Fibroblast of lung (primary cell): ENCODE data around the gene FRY. TPM values are rescaled to one million over a fixed set of nuclear protein-coding genes. Genes with fewer than 3 reads are reported as not detected.

Experiments
- DNase-seq, 2 donors: peaks; one replicate each; pipeline versions ENCODE4 v3.0.0 to v3.0.0-alpha.2; 2010; ENCODE audit warnings: low read depth in 2 of 2
- H2AFZ ChIP-seq: 2 replicates; pipeline ENCODE4 v1.5.1; 2012; ENCODE audit warnings: low read length, control low read depth, inconsistent platforms
- H3K27ac ChIP-seq: 2 replicates; pipeline ENCODE4 v1.5.1; 2011; ENCODE audit warnings: low read length, control low read depth; ENCODE audit not compliant: insufficient read depth
- H3K27me3 ChIP-seq: 2 replicates; pipeline ENCODE4 v1.5.1; 2011; ENCODE audit warnings: mild to moderate bottlenecking, low read length; ENCODE audit not compliant: control insufficient read depth, insufficient read depth
- H3K36me3 ChIP-seq: 2 replicates; pipeline ENCODE4 v1.5.1; 2011; ENCODE audit warnings: low read length; ENCODE audit not compliant: control insufficient read depth, insufficient read depth
- H3K4me1 ChIP-seq: 2 replicates; pipeline ENCODE4 v1.5.1; 2011; ENCODE audit warnings: low read length; ENCODE audit not compliant: control insufficient read depth, insufficient read depth; ENCODE audit errors: extremely low read depth
- H3K4me2 ChIP-seq: 2 replicates; pipeline ENCODE4 v1.5.1; 2011; ENCODE audit warnings: low read length, control low read depth; ENCODE audit not compliant: insufficient read depth; ENCODE audit errors: extremely low read depth
- H3K4me3 ChIP-seq, 4 experiments: fragments of 200-600 bp in 1 of 4; sonication (generic) in 1 of 4; replicated peaks in 1 of 4; 2 replicates each; pipeline ENCODE4 v1.5.1; 2011 to 2016; ENCODE audit warnings: low read length in 4 of 4, low read depth in 3 of 4, mild to moderate bottlenecking in 3 of 4, control low read depth in 2 of 4, inconsistent platforms in 1 of 4, mixed read lengths in 1 of 4; ENCODE audit not compliant: insufficient read depth in 1 of 4; ENCODE audit errors: control extremely low read depth in 1 of 4
- H3K79me2 ChIP-seq: 2 replicates; pipeline ENCODE4 v1.5.1; 2012; ENCODE audit warnings: mild to moderate bottlenecking, low read length, inconsistent platforms; ENCODE audit not compliant: control insufficient read depth, insufficient read depth
- H3K9ac ChIP-seq: 2 replicates; pipeline ENCODE4 v1.5.1; 2011; ENCODE audit warnings: mild to moderate bottlenecking, low read length, control low read depth; ENCODE audit not compliant: insufficient read depth
- H3K9me3 ChIP-seq: 2 replicates; pipeline ENCODE4 v1.5.1; 2012; ENCODE audit warnings: low read depth, low read length; ENCODE audit not compliant: control insufficient read depth, insufficient read depth
- H4K20me1 ChIP-seq: 2 replicates; pipeline ENCODE4 v1.5.1; 2011; ENCODE audit warnings: low read length; ENCODE audit not compliant: control insufficient read depth, insufficient read depth; ENCODE audit errors: extremely low read depth
- EZH2 ChIP-seq: IDR thresholded peaks from 2 replicates; pipeline ENCODE4 v1.5.1; 2012; ENCODE audit warnings: low read length, control low read depth, mild to moderate bottlenecking; ENCODE audit errors: missing control alignments
- polyA plus RNA-seq, 2 donors: library from polyadenylated mRNA; depleted of rRNA in 1 of 2; stranded (reverse) in 1 of 2; unstranded in 1 of 2; fragments of >200 nt; gene quantifications; 2 replicates each; pipeline ENCODE4 v1.2.1, GENCODE V29; 2011 to 2012; ENCODE audit warnings: missing spikeins in 1 of 2
- total RNA-seq: library from RNA; depleted of rRNA; stranded (reverse); fragments of >200 nt; gene quantifications from 2 replicates; pipeline ENCODE4 v1.2.1, GENCODE V29; 2014
- TF ChIP-seq, protein P1 (sequence below), 2 donors: IDR thresholded peaks in 1 of 2; conservative IDR thresholded peaks in 1 of 2; 1 replicate in 1 of 2; 2 replicates in 1 of 2; pipeline ENCODE4 v1.5.1; 2011 to 2012; ENCODE audit warnings: low read length in 2 of 2, control low read depth in 1 of 2, inconsistent platforms in 1 of 2, low read depth in 1 of 2, mild to moderate bottlenecking in 1 of 2

FRY gene
- total and polyA plus RNA-seq, 2 donors (not counting 1 experiment from before 2014, with no cell fraction given) = 8.8 to 18.3 TPM

DNA sequence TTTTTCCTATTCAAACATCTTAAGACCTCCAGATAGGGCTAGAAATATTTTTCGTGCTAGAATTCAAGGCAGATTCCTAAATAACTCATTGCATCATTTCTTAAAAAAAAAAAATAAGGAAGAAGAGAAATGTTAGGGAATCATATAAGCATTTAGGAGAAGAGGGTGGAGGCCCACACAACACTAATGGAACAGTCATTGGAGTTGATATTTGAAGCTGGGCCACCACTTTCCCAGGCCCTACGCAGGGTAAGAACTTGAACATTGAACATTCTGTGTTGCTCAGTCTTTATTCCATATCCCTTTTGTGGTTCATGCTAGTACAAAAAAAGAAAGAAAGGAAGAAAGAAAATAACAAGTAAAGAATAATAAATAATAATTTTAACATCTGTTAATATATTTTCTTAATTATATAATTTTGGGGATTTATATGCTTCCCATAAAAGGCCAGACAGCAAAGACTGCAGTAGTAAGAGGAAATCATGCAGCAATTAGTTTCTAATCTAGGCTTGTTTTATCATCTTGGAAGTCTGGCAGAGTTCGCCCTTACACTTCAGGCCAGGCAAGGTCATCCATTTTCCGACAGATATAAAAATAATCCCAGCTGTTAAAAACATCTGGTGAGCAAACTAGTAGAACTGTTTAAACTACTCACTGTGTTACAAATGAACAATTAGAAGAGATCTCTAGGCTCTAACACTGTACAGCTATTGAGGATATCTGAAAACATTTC lies 127.7 kb downstream of the FRY start:
- Histone ChIP-seq H3K79me2 (no peaks in the 10 kb centered on the region), H3K36me3 (no peaks in the 10 kb centered on the region), H3K4me3 (no peak overlapping the region), H3K9ac (no peak overlapping the region), H4K20me1 (no peaks in the 10 kb centered on the region), H2AFZ (no peak overlapping the region), H3K27ac (no peak overlapping the region), H3K4me1 (peaks cover 2% of the 10 kb centered on the region), H3K4me2 (no peak overlapping the region), H3K27me3 (no peaks in the 10 kb centered on the region), H3K9me3 (no peaks in the 10 kb centered on the region)
- TF ChIP-seq EZH2 = no peak
- TF ChIP-seq, protein P1, sequence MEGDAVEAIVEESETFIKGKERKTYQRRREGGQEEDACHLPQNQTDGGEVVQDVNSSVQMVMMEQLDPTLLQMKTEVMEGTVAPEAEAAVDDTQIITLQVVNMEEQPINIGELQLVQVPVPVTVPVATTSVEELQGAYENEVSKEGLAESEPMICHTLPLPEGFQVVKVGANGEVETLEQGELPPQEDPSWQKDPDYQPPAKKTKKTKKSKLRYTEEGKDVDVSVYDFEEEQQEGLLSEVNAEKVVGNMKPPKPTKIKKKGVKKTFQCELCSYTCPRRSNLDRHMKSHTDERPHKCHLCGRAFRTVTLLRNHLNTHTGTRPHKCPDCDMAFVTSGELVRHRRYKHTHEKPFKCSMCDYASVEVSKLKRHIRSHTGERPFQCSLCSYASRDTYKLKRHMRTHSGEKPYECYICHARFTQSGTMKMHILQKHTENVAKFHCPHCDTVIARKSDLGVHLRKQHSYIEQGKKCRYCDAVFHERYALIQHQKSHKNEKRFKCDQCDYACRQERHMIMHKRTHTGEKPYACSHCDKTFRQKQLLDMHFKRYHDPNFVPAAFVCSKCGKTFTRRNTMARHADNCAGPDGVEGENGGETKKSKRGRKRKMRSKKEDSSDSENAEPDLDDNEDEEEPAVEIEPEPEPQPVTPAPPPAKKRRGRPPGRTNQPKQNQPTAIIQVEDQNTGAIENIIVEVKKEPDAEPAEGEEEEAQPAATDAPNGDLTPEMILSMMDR (conservative IDR thresholded peaks at IDR 0.05 in 1 of 2, IDR thresholded peaks at IDR 0.05 in 1 of 2; ENCODE audit: low read depth in 1 of 2, low read length in 2 of 2) = no peak
- peak in 1 of 2 donors; percentile 74 for DNase-seq

DNA sequence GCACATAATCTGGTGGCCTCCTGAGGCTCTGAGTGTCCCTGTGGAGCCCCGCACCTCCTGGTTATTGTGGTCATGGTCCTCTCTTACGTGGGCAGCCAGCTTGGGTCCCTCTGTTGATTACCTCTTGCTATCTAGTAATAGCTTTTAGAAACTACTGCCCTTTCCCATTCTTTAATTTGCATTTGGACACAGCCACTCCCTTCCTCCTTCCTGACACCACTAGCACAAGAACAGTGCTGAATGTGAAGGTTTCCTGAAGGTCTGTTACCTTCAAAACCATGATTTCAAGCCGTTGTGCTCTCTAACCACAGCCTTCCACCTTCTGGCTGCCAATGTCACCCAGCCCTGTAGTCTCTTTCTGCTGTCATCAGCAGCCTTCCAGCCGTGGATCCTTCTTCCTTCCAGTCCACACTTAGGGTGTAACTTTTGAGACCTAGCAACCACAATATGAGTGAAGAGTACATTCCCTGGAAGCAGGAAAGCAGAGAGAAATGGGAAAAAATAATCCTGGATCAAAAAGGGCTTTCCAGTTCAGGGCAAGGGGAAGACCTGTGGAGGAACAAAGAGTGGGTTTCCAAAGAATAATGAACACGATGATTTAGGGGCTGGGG lies 130.9 kb downstream of the FRY start:
- Histone ChIP-seq H3K4me3 (no peak overlapping the region), H3K9me3 (no peaks in the 10 kb centered on the region), H4K20me1 (no peaks in the 10 kb centered on the region), H3K4me2 (no peak overlapping the region), H3K79me2 (no peaks in the 10 kb centered on the region), H3K36me3 (no peaks in the 10 kb centered on the region), H3K4me1 (peaks cover 7% of the 10 kb centered on the region), H2AFZ (no peak overlapping the region), H3K27ac (no peak overlapping the region), H3K9ac (no peak overlapping the region), H3K27me3 (no peaks in the 10 kb centered on the region)
- no peak for TF ChIP-seq EZH2
- DNase-seq = no peak

DNA sequence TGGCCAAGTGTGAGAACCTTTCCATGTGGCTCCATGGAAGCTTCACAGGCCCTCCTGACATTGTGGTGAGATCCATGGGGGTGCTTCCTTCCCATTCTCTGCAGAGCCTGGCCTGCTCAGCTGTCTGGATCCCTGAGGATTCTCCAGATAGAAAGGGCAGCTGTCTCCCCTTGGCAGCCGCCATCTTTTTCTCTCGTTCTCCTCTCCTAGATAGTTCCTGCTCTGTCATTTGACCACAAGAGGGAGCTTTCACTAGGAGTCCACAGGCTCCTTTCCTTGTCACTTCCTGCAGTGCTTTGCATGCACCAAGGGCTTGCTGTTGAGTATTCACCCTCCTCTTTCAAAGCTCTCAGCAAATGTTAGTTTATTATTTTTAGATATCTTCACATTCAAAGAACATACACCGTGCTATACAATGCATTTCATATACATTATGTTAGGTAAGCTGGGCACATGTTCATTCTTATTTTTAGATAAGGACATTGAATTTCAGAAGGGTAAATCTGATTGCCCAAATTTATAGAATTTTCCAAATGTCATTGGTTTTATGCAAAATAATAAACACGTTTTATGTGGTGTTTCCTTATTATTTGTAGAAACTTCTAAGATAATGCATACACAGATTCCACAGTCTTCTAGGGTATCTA lies 133.2 kb downstream of the FRY start:
- no peaks in the 10 kb centered on the region for H3K27me3 ChIP-seq
- DNase-seq = peak; percentile 68 to 80
- H3K4me1 ChIP-seq = peaks cover 7% of the 10 kb centered on the region
- no peaks in the 10 kb centered on the region for H4K20me1 ChIP-seq
- H3K27ac ChIP-seq = peak overlapping the region; percentile 29
- peak overlapping the region; percentile 86 for H2AFZ ChIP-seq
- no peaks in the 10 kb centered on the region for H3K9me3 ChIP-seq
- no peaks in the 10 kb centered on the region for H3K79me2 ChIP-seq
- H3K36me3 ChIP-seq = no peaks in the 10 kb centered on the region
- H3K4me2 ChIP-seq = no peak overlapping the region
- no peak overlapping the region for H3K4me3 ChIP-seq
- TF ChIP-seq EZH2 = no peak
- TF ChIP-seq, protein P1 (conservative IDR thresholded peaks at IDR 0.05 in 1 of 2, IDR thresholded peaks at IDR 0.05 in 1 of 2; ENCODE audit: low read depth in 1 of 2, low read length in 2 of 2) = peak; percentile 51 to 76
- no peak overlapping the region for H3K9ac ChIP-seq
